ENCODE results near the gene SLC25A29.

DNA sequence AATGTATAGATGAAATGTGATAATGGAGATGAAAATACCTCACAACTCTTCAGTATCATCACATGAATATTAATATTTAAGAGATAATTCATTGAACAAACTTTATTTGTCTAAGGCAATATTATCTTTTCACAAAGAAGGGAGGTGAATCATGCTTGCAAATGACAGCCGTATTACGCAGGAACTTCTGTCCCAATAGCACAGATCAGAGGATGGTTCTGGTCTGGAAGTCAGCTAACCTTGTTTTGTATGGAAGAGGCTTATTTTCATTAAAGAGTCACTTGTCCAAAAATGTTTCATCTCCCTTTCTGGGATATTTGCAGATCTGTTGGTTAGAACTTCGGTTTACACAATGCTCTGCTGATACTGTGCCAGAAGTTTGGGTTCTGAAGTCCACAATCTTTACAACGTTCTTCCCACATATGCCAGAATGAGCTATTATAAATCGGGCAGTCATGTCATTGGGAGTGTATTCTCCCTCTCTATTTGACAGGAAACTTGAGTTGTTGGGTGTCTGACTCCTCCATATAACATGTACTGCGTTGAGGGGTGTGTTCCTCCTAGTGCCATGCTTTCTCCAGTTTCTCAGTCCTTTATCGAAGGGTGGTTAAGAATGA, 37.5 kb downstream of the SLC25A29 start:
- TF ChIP-seq, protein P1, sequence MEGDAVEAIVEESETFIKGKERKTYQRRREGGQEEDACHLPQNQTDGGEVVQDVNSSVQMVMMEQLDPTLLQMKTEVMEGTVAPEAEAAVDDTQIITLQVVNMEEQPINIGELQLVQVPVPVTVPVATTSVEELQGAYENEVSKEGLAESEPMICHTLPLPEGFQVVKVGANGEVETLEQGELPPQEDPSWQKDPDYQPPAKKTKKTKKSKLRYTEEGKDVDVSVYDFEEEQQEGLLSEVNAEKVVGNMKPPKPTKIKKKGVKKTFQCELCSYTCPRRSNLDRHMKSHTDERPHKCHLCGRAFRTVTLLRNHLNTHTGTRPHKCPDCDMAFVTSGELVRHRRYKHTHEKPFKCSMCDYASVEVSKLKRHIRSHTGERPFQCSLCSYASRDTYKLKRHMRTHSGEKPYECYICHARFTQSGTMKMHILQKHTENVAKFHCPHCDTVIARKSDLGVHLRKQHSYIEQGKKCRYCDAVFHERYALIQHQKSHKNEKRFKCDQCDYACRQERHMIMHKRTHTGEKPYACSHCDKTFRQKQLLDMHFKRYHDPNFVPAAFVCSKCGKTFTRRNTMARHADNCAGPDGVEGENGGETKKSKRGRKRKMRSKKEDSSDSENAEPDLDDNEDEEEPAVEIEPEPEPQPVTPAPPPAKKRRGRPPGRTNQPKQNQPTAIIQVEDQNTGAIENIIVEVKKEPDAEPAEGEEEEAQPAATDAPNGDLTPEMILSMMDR (IDR thresholded peaks at IDR 0.05) = no peak
- TF ChIP-seq POLR2AphosphoS5 (IDR thresholded peaks at IDR 0.05; ENCODE audit: insufficient read depth in 1 of 2, low read depth in 1 of 2) = no peak
